ENCODE results near the gene NOSTRIN. TPM values are rescaled to one million over a fixed set of nuclear protein-coding genes. Genes with fewer than 3 reads are reported as not detected.

The NOSTRIN gene
- total RNA-seq, 1 donor, result 0.81 TPM

- H3K4me3 ChIP-seq (ENCODE audit: low read depth, low read length), result no peak overlapping the region
- DNase-seq (ENCODE audit: low read depth), result no peak
- TF ChIP-seq CTCF (IDR thresholded peaks at IDR 0.05; ENCODE audit: insufficient read depth, low read length), result no peak
Measured at GRCh38 chr2:168804214-168804613, 1.8 kb downstream of the NOSTRIN start.

- no peak for TF ChIP-seq CTCF (IDR thresholded peaks at IDR 0.05; ENCODE audit: insufficient read depth, low read length)
- no peak overlapping the region for H3K4me3 ChIP-seq (ENCODE audit: low read depth, low read length)
- DNase-seq (ENCODE audit: low read depth), result no peak
Measured at GRCh38 chr2:168805615-168806014, 3.2 kb downstream of the NOSTRIN start.

- no peak overlapping the region for H3K4me3 ChIP-seq (ENCODE audit: low read depth, low read length)
- DNase-seq (ENCODE audit: low read depth), result no peak
- no peak for TF ChIP-seq CTCF (IDR thresholded peaks at IDR 0.05; ENCODE audit: insufficient read depth, low read length)
Measured at GRCh38 chr2:168809537-168809936, 7.1 kb downstream of the NOSTRIN start.

GRCh38 chr2:168810235-168810634, 7.8 kb downstream of the NOSTRIN start:
- no peak for DNase-seq (ENCODE audit: low read depth)
- H3K4me3 ChIP-seq (ENCODE audit: low read depth, low read length), result no peak overlapping the region
- no peak for TF ChIP-seq CTCF (IDR thresholded peaks at IDR 0.05; ENCODE audit: insufficient read depth, low read length)

- TF ChIP-seq CTCF (IDR thresholded peaks at IDR 0.05; ENCODE audit: insufficient read depth, low read length), result no peak
- H3K4me3 ChIP-seq (ENCODE audit: low read depth, low read length), result no peak overlapping the region
- DNase-seq (ENCODE audit: low read depth), result no peak
Measured at GRCh38 chr2:168811696-168812095, 9.3 kb downstream of the NOSTRIN start.

- TF ChIP-seq CTCF (IDR thresholded peaks at IDR 0.05; ENCODE audit: insufficient read depth, low read length), result no peak
- no peak overlapping the region for H3K4me3 ChIP-seq (ENCODE audit: low read depth, low read length)
- DNase-seq (ENCODE audit: low read depth), result no peak
Measured at GRCh38 chr2:168814046-168814445, 11.6 kb downstream of the NOSTRIN start.

All from fibroblast of the aortic adventitia (primary cell).